CD4-positive, alpha-beta T cell treated with Interleukin-12 subunit alpha and Interleukin-12 subunit beta, for 1 hour (primary cell): ENCODE measurements around the gene GAP43.

Source experiments
- DNase-seq: peaks from one replicate; pipeline ENCODE4 v3.0.0-alpha.2; 2020

The GAP43 gene

GRCh38 chr3:115627180-115628074 lies 4.1 kb downstream of the GAP43 start:
- no peak for DNase-seq

GRCh38 chr3:115628075-115628412 lies 4.7 kb downstream of the GAP43 start:
- no peak for DNase-seq

- DNase-seq: no peak
Measured at GRCh38 chr3:115630850-115631249, 7.5 kb downstream of the GAP43 start.

- DNase-seq: no peak
Measured at GRCh38 chr3:115632026-115632425, 8.7 kb downstream of the GAP43 start.

- DNase-seq: no peak
Measured at GRCh38 chr3:115633467-115633866, 10.2 kb downstream of the GAP43 start.

- DNase-seq: no peak
Measured at GRCh38 chr3:115634052-115634451, 10.7 kb downstream of the GAP43 start.

GRCh38 chr3:115635406-115635805 lies 12.1 kb downstream of the GAP43 start:
- no peak for DNase-seq

- no peak for DNase-seq
Measured at GRCh38 chr3:115638241-115638640, 14.9 kb downstream of the GAP43 start.

- DNase-seq: no peak
Measured at GRCh38 chr3:115638991-115639390, 15.7 kb downstream of the GAP43 start.

- no peak for DNase-seq
Measured at GRCh38 chr3:115644391-115644790, 21.1 kb downstream of the GAP43 start.

GRCh38 chr3:115646027-115646690 lies 22.8 kb downstream of the GAP43 start:
- DNase-seq: no peak

- no peak for DNase-seq
Measured at GRCh38 chr3:115648559-115648958, 25.2 kb downstream of the GAP43 start.

GRCh38 chr3:115651087-115651486 lies 27.8 kb downstream of the GAP43 start:
- DNase-seq: no peak

- DNase-seq: no peak
Measured at GRCh38 chr3:115651599-115651998, 28.3 kb downstream of the GAP43 start.

- DNase-seq: no peak
Measured at GRCh38 chr3:115652738-115653137, 29.4 kb downstream of the GAP43 start.

GRCh38 chr3:115655761-115656282 lies 32.5 kb downstream of the GAP43 start:
- DNase-seq: no peak

GRCh38 chr3:115657168-115657567 lies 33.9 kb downstream of the GAP43 start:
- DNase-seq: no peak

GRCh38 chr3:115658032-115658336 lies 34.7 kb downstream of the GAP43 start:
- DNase-seq: no peak

- peak; percentile 65 for DNase-seq
Measured at GRCh38 chr3:115658337-115659181, 35.2 kb downstream of the GAP43 start.

GRCh38 chr3:115659253-115660220 lies 36.2 kb downstream of the GAP43 start:
- no peak for DNase-seq

GRCh38 chr3:115660646-115661337 lies 37.5 kb downstream of the GAP43 start:
- no peak for DNase-seq

GRCh38 chr3:115662356-115662755 lies 39.0 kb downstream of the GAP43 start:
- no peak for DNase-seq
